Measurements from ENCODE around the gene MUTYH. TPM values are rescaled to one million over a fixed set of nuclear protein-coding genes. Genes with fewer than 3 reads are reported as not detected.

MUTYH gene
- total and polyA plus RNA-seq, 4 experiments from 2014 or later: 24.0 to 72.1 (median 48.1) TPM

GRCh38 chr1:45282351-45282750 is 57.9 kb downstream of the MUTYH start:
- Histone ChIP-seq H3K4me3 (ENCODE audit: low read length in 2 of 2) (no peak overlapping the region), H3K4me1 (ENCODE audit: insufficient read depth, low read length) (no peaks in the 10 kb centered on the region), H3K9me3 (ENCODE audit: control insufficient read depth in 1 of 2, low read length in 2 of 2) (no peaks in the 10 kb centered on the region), H3K27ac (ENCODE audit: low read depth, low read length) (no peak overlapping the region), H3K27me3 (ENCODE audit: insufficient read depth, low read length) (no peaks in the 10 kb centered on the region), H3K36me3 (ENCODE audit: insufficient read depth, low read length) (no peaks in the 10 kb centered on the region)
- DNase-seq: no peak
- Mint-ChIP-seq H3K27ac (no peak overlapping the region), H3K4me1 (no peaks in the 10 kb centered on the region), H3K4me3 (no peak overlapping the region), H3K36me3 (no peaks in the 10 kb centered on the region), H3K9me3 (peaks cover 0 to 2% (median 0%) of the 10 kb centered on the region in 8 donors), H3K27me3 (peaks cover 5 to 6% of the 10 kb centered on the region in 2 donors)
- CTCF ChIA-PET (ENCODE audit: partially characterized antibody): no interaction called here
- POLR2A ChIA-PET (ENCODE audit: partially characterized antibody): no interaction called here
- intact Hi-C loops (cut with micrococcal nuclease): no loop called here

Other genes starting within 250 kb of the MUTYH start
- gene ZSWIM5, start 133.8 kb downstream of the MUTYH start, total RNA-seq: 1 to 10 TPM; 3.4 to 3.7 TPM
- under 1 TPM; 0.09 to 0.69 TPM for gene ZSWIM5, start 133.8 kb downstream of the MUTYH start, polyA plus RNA-seq
- gene HPDL, start 13.5 kb downstream of the MUTYH start, total RNA-seq: under 1 TPM; 0.19 to 0.32 TPM
- under 1 TPM; 0.30 to 0.78 TPM for gene HPDL, start 13.5 kb downstream of the MUTYH start, polyA plus RNA-seq
- gene TOE1, start 270 bp downstream of the MUTYH start, total RNA-seq: 10 to 100 TPM; 18.2 to 18.9 TPM
- 10 to 100 TPM in 1 of 2 donors, 1 to 10 TPM in 1; 6.1 to 13.5 TPM for gene TOE1, start 270 bp downstream of the MUTYH start, polyA plus RNA-seq
- 1 to 10 TPM; 7.5 to 7.7 TPM for gene TESK2, start 150.7 kb upstream of the MUTYH start, total RNA-seq
- gene TESK2, start 150.7 kb upstream of the MUTYH start, polyA plus RNA-seq: 1 to 10 TPM; 4.5 to 4.9 TPM
- 1 to 10 TPM; 4.0 to 4.2 TPM for gene CCDC163, start 159.6 kb upstream of the MUTYH start, total RNA-seq
- 1 to 10 TPM; 4.3 to 4.6 TPM for gene CCDC163, start 159.6 kb upstream of the MUTYH start, polyA plus RNA-seq
- gene MMACHC, start 159.9 kb upstream of the MUTYH start, total RNA-seq: 1 to 10 TPM; 6.2 to 6.5 TPM
- gene MMACHC, start 159.9 kb upstream of the MUTYH start, polyA plus RNA-seq: 1 to 10 TPM in 1 of 2 donors, not detected in 1; 1.5 TPM
- gene PRDX1, start 181.4 kb upstream of the MUTYH start, total RNA-seq: 100 to 1,000 TPM; 130 to 145 TPM
- 100 to 1,000 TPM; 249 to 288 TPM for gene PRDX1, start 181.4 kb upstream of the MUTYH start, polyA plus RNA-seq
- gene AKR1A1, start 210.4 kb upstream of the MUTYH start, total RNA-seq: 10 to 100 TPM; 84.3 to 89.8 TPM
- 100 to 1,000 TPM in 1 of 2 donors, 10 to 100 TPM in 1; 94.6 to 124 TPM for gene AKR1A1, start 210.4 kb upstream of the MUTYH start, polyA plus RNA-seq
- 10 to 100 TPM; 93.7 to 93.9 TPM for gene NASP, start 243.6 kb upstream of the MUTYH start, total RNA-seq
- 10 to 100 TPM; 57.1 to 87.1 TPM for gene NASP, start 243.6 kb upstream of the MUTYH start, polyA plus RNA-seq